Measurements from ENCODE around the gene PIAS4.

Gene PIAS4

DNA sequence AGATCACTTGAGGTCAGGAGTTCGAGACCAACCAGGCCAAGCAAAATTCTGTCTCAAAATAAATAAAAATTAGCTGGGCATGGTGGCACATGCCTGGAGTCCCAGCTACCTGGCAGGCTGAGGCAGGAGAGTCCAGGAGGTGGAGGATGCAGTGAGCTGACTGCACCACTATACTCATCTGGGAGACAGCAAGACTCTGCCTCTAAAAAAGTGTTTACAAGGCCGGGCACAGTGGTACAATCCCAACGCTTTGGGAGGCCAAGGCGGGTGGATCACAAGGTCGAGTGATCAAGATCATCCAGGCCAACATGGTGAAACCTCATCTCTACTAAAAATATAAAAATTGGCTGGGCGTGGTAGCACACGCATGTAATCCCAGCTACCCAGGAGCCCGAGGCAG, 32.4 kb upstream of the PIAS4 start:
- no peak overlapping the region for H3K4me3 ChIP-seq (ENCODE audit: insufficient read depth, low read length, poor library complexity, severe bottlenecking)
- no peak for TF ChIP-seq EZH2phosphoT487 (conservative IDR thresholded peaks at IDR 0.05; ENCODE audit: low read length)
- TF ChIP-seq, protein P1, sequence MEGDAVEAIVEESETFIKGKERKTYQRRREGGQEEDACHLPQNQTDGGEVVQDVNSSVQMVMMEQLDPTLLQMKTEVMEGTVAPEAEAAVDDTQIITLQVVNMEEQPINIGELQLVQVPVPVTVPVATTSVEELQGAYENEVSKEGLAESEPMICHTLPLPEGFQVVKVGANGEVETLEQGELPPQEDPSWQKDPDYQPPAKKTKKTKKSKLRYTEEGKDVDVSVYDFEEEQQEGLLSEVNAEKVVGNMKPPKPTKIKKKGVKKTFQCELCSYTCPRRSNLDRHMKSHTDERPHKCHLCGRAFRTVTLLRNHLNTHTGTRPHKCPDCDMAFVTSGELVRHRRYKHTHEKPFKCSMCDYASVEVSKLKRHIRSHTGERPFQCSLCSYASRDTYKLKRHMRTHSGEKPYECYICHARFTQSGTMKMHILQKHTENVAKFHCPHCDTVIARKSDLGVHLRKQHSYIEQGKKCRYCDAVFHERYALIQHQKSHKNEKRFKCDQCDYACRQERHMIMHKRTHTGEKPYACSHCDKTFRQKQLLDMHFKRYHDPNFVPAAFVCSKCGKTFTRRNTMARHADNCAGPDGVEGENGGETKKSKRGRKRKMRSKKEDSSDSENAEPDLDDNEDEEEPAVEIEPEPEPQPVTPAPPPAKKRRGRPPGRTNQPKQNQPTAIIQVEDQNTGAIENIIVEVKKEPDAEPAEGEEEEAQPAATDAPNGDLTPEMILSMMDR (IDR thresholded peaks at IDR 0.05; ENCODE audit: insufficient read depth, low read length, poor library complexity, severe bottlenecking), result no peak
- H3F3A ChIP-seq (ENCODE audit: insufficient read depth), result peaks cover 50% of the 10 kb centered on the region
- no peak overlapping the region for H2AFZ ChIP-seq (ENCODE audit: low read depth, low read length, severe bottlenecking)
- H3K27ac ChIP-seq (ENCODE audit: low read depth, low read length), result no peak overlapping the region
- no peaks in the 10 kb centered on the region for H3K9me3 ChIP-seq (ENCODE audit: insufficient read depth, low read length)
- H3K4me2 ChIP-seq (ENCODE audit: low read depth, low read length, poor library complexity, severe bottlenecking), result no peak overlapping the region
- no peaks in the 10 kb centered on the region for H3K27me3 ChIP-seq (ENCODE audit: low read length)
- H3K9ac ChIP-seq (ENCODE audit: low read length), result no peak overlapping the region
- H3K36me3 ChIP-seq (ENCODE audit: low read length), result peaks cover 20% of the 10 kb centered on the region; the same call in 1 of the 2 replicates
- H3K79me2 ChIP-seq (ENCODE audit: insufficient read depth, low read length), result peaks cover 15% of the 10 kb centered on the region
- H4K20me1 ChIP-seq (ENCODE audit: low read depth, low read length), result peaks cover 22% of the 10 kb centered on the region; the same call in 1 of the 2 replicates
- H3K9me2 ChIP-seq (replicated peaks; ENCODE audit: insufficient read depth, low read length), result no peaks in the 10 kb centered on the region

DNA sequence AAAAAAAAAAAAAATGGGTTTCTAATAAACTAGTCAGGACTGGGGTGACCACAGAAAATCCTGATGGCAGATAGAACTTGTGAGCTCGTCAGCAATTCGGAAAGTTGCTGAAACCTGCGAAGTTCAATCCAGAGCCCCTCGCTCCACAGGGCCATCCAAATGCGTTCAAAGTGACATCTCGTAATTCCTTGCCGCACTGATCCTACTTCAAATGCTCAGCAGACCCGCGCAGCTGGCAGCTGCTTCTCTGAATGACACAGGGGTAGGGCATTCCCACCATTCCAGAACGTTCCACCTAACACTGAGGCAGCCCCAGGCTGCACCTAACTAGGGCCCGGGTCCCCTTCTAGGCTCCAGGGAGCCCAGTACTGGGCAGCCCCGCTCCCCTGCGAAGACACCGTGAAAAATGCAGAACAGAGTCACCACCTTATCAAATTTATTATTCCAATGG, 31.9 kb upstream of the PIAS4 start:
- Histone ChIP-seq H3F3A (ENCODE audit: insufficient read depth) (peaks cover 54% of the 10 kb centered on the region), H3K27me3 (ENCODE audit: low read length) (no peaks in the 10 kb centered on the region), H3K36me3 (ENCODE audit: low read length) (peaks cover 26% of the 10 kb centered on the region; the same call in 1 of the 2 replicates), H3K27ac (ENCODE audit: low read depth, low read length) (no peak overlapping the region), H4K20me1 (ENCODE audit: low read depth, low read length) (peaks cover 23% of the 10 kb centered on the region; the same call in 1 of the 2 replicates), H3K9me3 (ENCODE audit: insufficient read depth, low read length) (no peaks in the 10 kb centered on the region), H2AFZ (ENCODE audit: low read depth, low read length, severe bottlenecking) (no peak overlapping the region), H3K9ac (ENCODE audit: low read length) (no peak overlapping the region), H3K79me2 (ENCODE audit: insufficient read depth, low read length) (peaks cover 15% of the 10 kb centered on the region), H3K4me3 (ENCODE audit: insufficient read depth, low read length, poor library complexity, severe bottlenecking) (no peak overlapping the region), H3K9me2 (replicated peaks; ENCODE audit: insufficient read depth, low read length) (no peaks in the 10 kb centered on the region), H3K4me2 (ENCODE audit: low read depth, low read length, poor library complexity, severe bottlenecking) (no peak overlapping the region)
- TF ChIP-seq EZH2phosphoT487 (conservative IDR thresholded peaks at IDR 0.05; ENCODE audit: low read length), result no peak
- TF ChIP-seq, protein P1 (IDR thresholded peaks at IDR 0.05; ENCODE audit: insufficient read depth, low read length, poor library complexity, severe bottlenecking), result no peak

DNA sequence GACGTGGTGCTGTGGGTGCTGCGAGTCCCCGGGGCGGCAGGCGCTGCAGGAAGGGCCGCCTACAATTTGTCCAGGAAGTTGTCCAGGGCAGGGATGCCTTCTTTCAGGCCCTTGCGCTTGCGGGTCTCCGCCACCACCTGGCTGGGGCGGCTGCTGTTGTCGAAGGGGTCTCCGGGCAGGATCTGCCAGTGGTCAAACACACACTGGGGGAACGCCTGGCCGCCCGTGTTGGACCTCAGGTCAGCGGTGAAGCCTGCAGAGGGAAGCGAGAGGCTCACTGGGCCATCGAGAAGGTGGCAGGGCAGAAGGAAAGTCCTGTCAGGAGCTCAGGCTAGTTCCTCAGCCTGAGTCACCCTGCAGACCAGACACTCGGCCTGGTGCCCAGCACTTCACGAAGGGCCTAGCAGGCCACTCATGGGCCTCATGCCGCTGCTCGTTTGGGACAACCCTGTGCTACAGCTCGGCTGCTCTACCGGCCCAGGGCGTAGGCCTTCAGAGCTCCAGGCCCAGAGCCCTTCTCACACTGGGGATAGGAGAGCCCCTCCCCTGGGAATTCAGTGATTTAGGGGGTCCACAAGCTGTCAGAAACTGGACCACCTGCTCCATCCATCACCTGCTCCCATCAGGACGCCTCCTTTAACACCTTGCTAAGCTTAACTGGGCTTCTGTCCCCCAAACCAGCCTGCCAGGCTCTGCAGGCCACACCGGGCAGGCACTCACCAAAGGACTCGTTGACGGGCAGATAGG, 30.9 kb upstream of the PIAS4 start:
- TF ChIP-seq, protein P1 (IDR thresholded peaks at IDR 0.05; ENCODE audit: insufficient read depth, low read length, poor library complexity, severe bottlenecking), result no peak
- no peak for TF ChIP-seq EZH2phosphoT487 (conservative IDR thresholded peaks at IDR 0.05; ENCODE audit: low read length)
- Histone ChIP-seq H3F3A (ENCODE audit: insufficient read depth) (peaks cover 60% of the 10 kb centered on the region), H4K20me1 (ENCODE audit: low read depth, low read length) (peaks cover 32% of the 10 kb centered on the region; the same call in 1 of the 2 replicates), H3K27ac (ENCODE audit: low read depth, low read length) (no peak overlapping the region), H3K4me2 (ENCODE audit: low read depth, low read length, poor library complexity, severe bottlenecking) (no peak overlapping the region), H3K27me3 (ENCODE audit: low read length) (no peaks in the 10 kb centered on the region), H3K9me2 (replicated peaks; ENCODE audit: insufficient read depth, low read length) (no peaks in the 10 kb centered on the region), H3K79me2 (ENCODE audit: insufficient read depth, low read length) (peaks cover 21% of the 10 kb centered on the region), H3K9me3 (ENCODE audit: insufficient read depth, low read length) (no peaks in the 10 kb centered on the region), H3K36me3 (ENCODE audit: low read length) (peaks cover 35% of the 10 kb centered on the region; the same call in 1 of the 2 replicates), H3K9ac (ENCODE audit: low read length) (no peak overlapping the region), H3K4me3 (ENCODE audit: insufficient read depth, low read length, poor library complexity, severe bottlenecking) (no peak overlapping the region), H2AFZ (ENCODE audit: low read depth, low read length, severe bottlenecking) (no peak overlapping the region)

Data from SU-DHL-6 (cell line).